VCaP (cell line): ENCODE results near the gene RPRML.

Experiments
- H3K27ac ChIP-seq: fragments of 450-650 bp; 2 replicates; pipeline ENCODE4 v1.5.1; 2017
- TF ChIP-seq, protein P1 (sequence below): fragments of 450-650 bp; conservative IDR thresholded peaks from 2 replicates; pipeline ENCODE4 v1.5.1; 2017; ENCODE audit warnings: mild to moderate bottlenecking, moderate library complexity

Gene RPRML

DNA sequence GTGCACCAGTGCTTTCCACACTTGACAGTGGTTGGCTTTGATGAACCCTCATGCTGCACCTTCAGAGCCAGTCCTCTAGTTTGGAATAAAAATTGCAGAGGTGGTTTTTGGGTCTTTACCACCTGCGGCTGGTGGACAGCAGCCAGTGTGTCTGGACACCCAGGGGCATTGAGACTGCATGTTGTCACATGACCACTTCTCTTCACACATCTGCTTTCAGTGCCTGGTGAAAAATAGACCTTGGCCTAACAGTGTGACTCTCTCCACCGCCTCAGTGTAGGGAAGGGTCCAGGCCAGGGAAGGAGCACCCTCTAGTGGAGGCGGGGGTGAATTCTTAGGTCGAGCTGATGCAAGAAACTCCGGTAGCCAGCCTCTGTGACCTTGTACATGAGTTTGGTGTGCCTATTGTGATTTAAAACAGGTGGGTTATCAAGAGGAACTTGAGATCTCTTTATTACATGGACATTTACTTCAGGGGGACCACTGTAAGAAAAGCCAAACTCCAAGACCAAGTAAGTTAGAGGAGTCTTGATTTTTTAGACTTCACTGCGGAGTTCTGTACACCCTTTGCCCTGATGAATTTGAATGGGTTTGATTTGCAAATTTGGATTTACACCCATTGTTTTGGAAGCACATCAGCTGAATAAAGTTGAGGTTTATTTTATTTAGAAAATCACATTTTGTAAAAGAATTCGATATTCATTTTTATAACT lies 38.2 kb downstream of the RPRML start:
- peak overlapping the region; percentile 14; the same call in 1 of the 2 replicates for H3K27ac ChIP-seq
- TF ChIP-seq, protein P1, sequence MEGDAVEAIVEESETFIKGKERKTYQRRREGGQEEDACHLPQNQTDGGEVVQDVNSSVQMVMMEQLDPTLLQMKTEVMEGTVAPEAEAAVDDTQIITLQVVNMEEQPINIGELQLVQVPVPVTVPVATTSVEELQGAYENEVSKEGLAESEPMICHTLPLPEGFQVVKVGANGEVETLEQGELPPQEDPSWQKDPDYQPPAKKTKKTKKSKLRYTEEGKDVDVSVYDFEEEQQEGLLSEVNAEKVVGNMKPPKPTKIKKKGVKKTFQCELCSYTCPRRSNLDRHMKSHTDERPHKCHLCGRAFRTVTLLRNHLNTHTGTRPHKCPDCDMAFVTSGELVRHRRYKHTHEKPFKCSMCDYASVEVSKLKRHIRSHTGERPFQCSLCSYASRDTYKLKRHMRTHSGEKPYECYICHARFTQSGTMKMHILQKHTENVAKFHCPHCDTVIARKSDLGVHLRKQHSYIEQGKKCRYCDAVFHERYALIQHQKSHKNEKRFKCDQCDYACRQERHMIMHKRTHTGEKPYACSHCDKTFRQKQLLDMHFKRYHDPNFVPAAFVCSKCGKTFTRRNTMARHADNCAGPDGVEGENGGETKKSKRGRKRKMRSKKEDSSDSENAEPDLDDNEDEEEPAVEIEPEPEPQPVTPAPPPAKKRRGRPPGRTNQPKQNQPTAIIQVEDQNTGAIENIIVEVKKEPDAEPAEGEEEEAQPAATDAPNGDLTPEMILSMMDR = peak; percentile 97

DNA sequence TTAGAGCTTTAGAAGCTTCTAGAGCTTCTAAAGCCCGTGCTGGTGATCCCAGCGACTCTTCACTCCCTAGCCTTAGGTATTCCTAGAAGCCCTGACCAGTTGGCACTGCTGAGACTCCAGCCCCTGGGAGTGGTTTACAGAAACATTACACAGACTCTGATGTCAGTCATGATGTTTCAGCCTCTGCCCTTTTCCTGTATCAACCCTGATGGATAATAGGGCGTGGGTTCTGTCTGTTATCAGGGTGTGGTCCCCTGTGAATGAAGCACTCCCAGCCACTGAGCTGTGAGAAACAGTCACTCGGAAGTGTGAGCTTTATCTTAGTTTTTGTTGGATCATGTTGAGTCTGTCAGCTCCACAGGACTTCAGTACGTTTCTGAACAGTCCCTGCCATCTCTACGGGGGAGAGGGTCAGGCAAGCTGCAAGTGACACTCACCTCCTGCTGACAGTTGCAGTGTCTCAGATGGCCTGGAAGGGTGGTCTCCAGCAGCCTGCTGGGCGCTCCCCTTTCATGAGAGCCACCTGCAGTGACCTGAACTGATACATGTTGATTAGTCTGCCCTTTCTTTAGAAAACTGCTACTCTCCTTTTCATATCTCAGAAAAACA lies 43.3 kb downstream of the RPRML start:
- TF ChIP-seq, protein P1 = no peak
- no peak overlapping the region for H3K27ac ChIP-seq

DNA sequence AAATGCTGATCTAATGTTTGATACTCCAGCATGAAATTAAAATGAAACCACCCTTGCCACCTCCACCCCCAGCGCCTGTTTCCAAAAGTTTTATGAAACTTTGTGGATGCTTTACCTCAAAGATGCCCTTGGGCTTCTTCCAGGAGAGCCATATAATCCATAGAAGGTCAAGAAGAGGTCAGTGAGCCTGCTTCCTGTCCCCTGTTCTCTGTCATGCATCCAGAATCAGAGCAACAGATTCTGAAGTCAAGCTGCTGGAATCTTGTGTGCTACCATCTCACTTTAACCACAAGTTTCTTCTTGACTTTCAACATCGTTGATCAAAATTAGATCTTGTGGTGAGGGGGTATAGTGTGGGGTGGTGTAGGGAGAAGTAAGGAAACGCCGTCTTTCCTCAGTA lies 47.5 kb downstream of the RPRML start:
- TF ChIP-seq, protein P1 = no peak
- no peak overlapping the region for H3K27ac ChIP-seq

DNA sequence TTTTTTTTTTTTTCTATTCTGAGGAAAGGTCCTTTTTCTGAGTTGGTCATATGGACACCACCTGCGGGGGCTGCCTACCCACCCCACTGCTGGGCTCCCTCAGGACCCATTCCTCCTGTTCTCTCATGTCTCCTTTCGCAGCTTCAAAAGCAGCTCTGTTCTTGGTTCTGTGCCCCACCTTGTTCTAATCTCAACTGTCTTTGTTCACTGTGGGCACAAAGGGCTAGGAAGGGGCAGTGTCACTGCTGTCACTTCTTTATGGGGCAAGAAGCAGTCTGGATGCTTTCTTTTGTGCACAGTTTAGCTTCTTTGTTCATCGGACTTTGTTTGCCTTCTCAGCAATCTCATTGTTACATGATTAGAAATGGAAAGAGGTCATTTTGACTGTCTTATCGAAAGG lies 49.0 kb downstream of the RPRML start:
- no peak overlapping the region for H3K27ac ChIP-seq
- TF ChIP-seq, protein P1 = no peak

DNA sequence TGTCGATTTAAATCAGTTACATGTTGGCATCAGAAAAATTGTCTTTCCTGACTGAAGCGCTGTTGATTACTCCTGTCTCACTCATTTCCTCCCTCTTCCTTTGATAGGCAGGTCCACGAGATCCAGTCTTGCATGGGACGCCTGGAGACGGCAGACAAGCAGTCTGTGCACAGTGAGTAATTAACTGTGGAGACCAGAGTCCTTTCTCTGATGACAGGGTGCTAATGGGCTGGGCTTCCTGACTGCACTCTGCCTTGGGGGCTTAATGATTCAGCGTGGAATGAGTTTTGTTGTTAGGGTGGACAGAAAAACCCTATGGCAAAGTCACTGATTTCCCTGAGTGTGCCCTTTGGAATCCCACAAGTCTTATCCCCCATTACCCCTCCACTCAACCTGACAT lies 49.6 kb downstream of the RPRML start:
- TF ChIP-seq, protein P1 = no peak
- no peak overlapping the region for H3K27ac ChIP-seq

DNA sequence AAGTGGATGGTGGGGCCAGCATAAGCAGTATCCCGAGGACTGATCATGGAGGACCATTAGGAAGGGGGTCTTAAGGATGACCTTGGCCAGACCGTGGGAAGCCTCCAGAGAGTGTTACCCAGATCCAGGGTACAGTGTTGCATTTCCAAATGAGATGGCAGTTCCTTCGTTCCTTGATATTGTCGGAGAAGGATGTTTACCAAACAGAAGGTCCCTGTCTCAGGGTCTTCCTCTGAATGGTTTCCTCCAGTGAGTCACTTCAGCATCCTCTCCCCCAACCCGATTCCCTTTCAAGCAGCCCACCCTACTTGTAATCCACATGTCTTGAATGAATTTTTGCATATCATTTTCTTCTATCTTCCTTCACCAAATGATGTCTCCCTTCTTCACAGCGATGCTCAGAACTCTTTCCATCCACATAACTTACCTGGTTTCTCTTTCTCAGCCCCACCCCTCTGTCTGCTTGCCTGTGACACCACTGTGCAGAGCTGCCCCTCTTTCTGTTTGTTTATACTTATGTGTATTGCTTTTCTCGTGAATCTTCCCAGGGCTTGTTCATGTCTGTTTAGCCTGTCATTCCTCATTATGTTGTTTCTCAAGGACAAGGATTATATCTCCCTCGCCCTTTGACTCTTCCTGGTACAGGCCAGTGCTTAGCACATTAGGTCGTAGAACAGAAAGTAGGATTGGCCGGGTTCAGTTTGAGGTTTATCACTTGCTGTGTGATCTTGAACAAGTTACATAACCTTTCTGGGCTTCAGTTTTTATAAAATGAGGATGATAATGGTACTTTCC lies 50.4 kb downstream of the RPRML start:
- no peak overlapping the region for H3K27ac ChIP-seq
- TF ChIP-seq, protein P1 = no peak
